Measurements from ENCODE around the gene ACP4.
"Not testable (repeated sequence)": the region's sequence is repeated elsewhere in the genome, so short reads cannot be mapped to it uniquely, and the experiment has no call there.

ACP4 gene

GRCh38 chr19:50745221-50745620, 45.0 kb upstream of the ACP4 start:
- no peak overlapping the region for H2AFZ ChIP-seq (ENCODE audit: low read length)
- no peak overlapping the region for H3K27ac ChIP-seq (ENCODE audit: low read depth, low read length, poor library complexity, severe bottlenecking)
- H3K9ac ChIP-seq (ENCODE audit: low read length): no peak overlapping the region
- no peak for TF ChIP-seq CTCF (IDR thresholded peaks at IDR 0.05; ENCODE audit: low read length)
- no peak for TF ChIP-seq EZH2 (IDR thresholded peaks at IDR 0.05; ENCODE audit: borderline replicate concordance, low read length)
- H3K9me2 ChIP-seq (ENCODE audit: low read depth, low read length): no peaks in the 10 kb centered on the region
- no peak overlapping the region for H3K4me3 ChIP-seq (ENCODE audit: low read depth, low read length, poor library complexity, severe bottlenecking)
- H3K4me2 ChIP-seq (ENCODE audit: low read length): no peak overlapping the region
- H3K79me2 ChIP-seq (ENCODE audit: insufficient read depth, low read length): no peaks in the 10 kb centered on the region
- H3K9me3 ChIP-seq (ENCODE audit: low read length): no peaks in the 10 kb centered on the region
- no peaks in the 10 kb centered on the region for H3K4me1 ChIP-seq (ENCODE audit: insufficient read depth, low read length, severe bottlenecking)
- H3K36me3 ChIP-seq (ENCODE audit: insufficient read depth, low read length): no peaks in the 10 kb centered on the region
- no peaks in the 10 kb centered on the region for H4K20me1 ChIP-seq (ENCODE audit: insufficient read depth, low read length)
- no peaks in the 10 kb centered on the region for H3K27me3 ChIP-seq (ENCODE audit: insufficient read depth, low read length)
- H3F3A ChIP-seq (ENCODE audit: insufficient read depth, low read length): no peaks in the 10 kb centered on the region

DNA sequence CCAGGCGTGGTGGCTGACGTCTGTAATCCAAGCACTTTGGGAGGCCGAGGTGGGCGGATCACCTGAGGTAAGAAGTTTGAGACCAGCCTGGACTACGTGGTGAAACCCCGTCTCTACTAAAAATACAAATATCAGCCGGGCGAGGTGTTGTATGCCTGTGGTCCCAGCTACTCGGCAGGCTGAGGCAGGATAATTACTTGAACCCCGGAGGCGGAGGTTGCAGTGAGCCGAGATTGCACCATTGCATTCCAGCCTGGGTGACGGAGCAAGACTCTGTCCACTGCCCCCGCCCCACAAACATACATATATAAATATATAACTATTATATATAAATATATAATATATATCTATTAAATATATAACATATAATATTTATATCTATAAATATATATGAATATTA, 43.1 kb upstream of the ACP4 start:
- not testable (repeated sequence) for H2AFZ ChIP-seq (ENCODE audit: low read length); H3K9me2 ChIP-seq (ENCODE audit: low read depth, low read length); H3F3A ChIP-seq (ENCODE audit: insufficient read depth, low read length)

GRCh38 chr19:50749490-50749889, 40.7 kb upstream of the ACP4 start:
- H3K9me2 ChIP-seq (ENCODE audit: low read depth, low read length): no peaks in the 10 kb centered on the region
- no peak overlapping the region for H3K9ac ChIP-seq (ENCODE audit: low read length)
- H2AFZ ChIP-seq (ENCODE audit: low read length): no peak overlapping the region

More for the DNA sequence above, 43.1 kb upstream of the ACP4 start:
- H3K9me3 ChIP-seq (ENCODE audit: low read length); H3K36me3 ChIP-seq (ENCODE audit: insufficient read depth, low read length); H3K4me3 ChIP-seq (ENCODE audit: low read depth, low read length, poor library complexity, severe bottlenecking); H3K27me3 ChIP-seq (ENCODE audit: insufficient read depth, low read length); H3K4me1 ChIP-seq (ENCODE audit: insufficient read depth, low read length, severe bottlenecking); H3K9ac ChIP-seq (ENCODE audit: low read length); H3K27ac ChIP-seq (ENCODE audit: low read depth, low read length, poor library complexity, severe bottlenecking); H3K79me2 ChIP-seq (ENCODE audit: insufficient read depth, low read length); H3K4me2 ChIP-seq (ENCODE audit: low read length); H4K20me1 ChIP-seq (ENCODE audit: insufficient read depth, low read length): not testable (repeated sequence)

More at GRCh38 chr19:50749490-50749889, 40.7 kb upstream of the ACP4 start:
- Histone ChIP-seq H3K4me2 (ENCODE audit: low read length) (no peak overlapping the region), H3K27me3 (ENCODE audit: insufficient read depth, low read length) (no peaks in the 10 kb centered on the region), H3K27ac (ENCODE audit: low read depth, low read length, poor library complexity, severe bottlenecking) (no peak overlapping the region), H3K4me1 (ENCODE audit: insufficient read depth, low read length, severe bottlenecking) (no peaks in the 10 kb centered on the region), H3K4me3 (ENCODE audit: low read depth, low read length, poor library complexity, severe bottlenecking) (no peak overlapping the region), H3K79me2 (ENCODE audit: insufficient read depth, low read length) (no peaks in the 10 kb centered on the region), H4K20me1 (ENCODE audit: insufficient read depth, low read length) (no peaks in the 10 kb centered on the region), H3F3A (ENCODE audit: insufficient read depth, low read length) (no peaks in the 10 kb centered on the region), H3K9me3 (ENCODE audit: low read length) (no peaks in the 10 kb centered on the region), H3K36me3 (ENCODE audit: insufficient read depth, low read length) (no peaks in the 10 kb centered on the region)
- TF ChIP-seq CTCF (IDR thresholded peaks at IDR 0.05; ENCODE audit: low read length): no peak
- TF ChIP-seq EZH2 (IDR thresholded peaks at IDR 0.05; ENCODE audit: borderline replicate concordance, low read length): no peak

Data from OCI-LY1 (cell line).